Astrocyte (in vitro differentiated cells and primary cell): ENCODE results near the gene STK32A. TPM values are rescaled to one million over a fixed set of nuclear protein-coding genes. Genes with fewer than 3 reads are reported as not detected.
A peak's percentile ranks its signal among the peaks of the same experiment; 100 is the strongest.

Source experiments
- DNase-seq: peaks from one replicate; pipeline ENCODE4 v3.0.0-alpha.2; 2010; ENCODE audit warnings: low read depth
- FAIRE-seq: peaks from 2 replicates; lab custom pipeline; 2011; peaks lifted over from hg19 to GRCh38; lab: Jason Lieb, UNC
- H2AFZ ChIP-seq: 2 replicates; pipeline ENCODE4 v1.6.0; 2012; ENCODE audit warnings: low read depth, low read length, inconsistent platforms
- H3K27ac ChIP-seq: 2 replicates; pipeline ENCODE4 v1.5.1; 2011; ENCODE audit warnings: low read depth, low read length, inconsistent platforms
- H3K27me3 ChIP-seq: 2 replicates; pipeline ENCODE4 v1.6.0; 2011; ENCODE audit warnings: low read length, inconsistent platforms; ENCODE audit not compliant: insufficient read depth
- H3K36me3 ChIP-seq: 2 replicates; pipeline ENCODE4 v1.5.1; 2011; ENCODE audit warnings: low read length, inconsistent platforms; ENCODE audit not compliant: insufficient read depth
- H3K4me1 ChIP-seq: 2 replicates; pipeline ENCODE4 v1.5.1; 2011; ENCODE audit warnings: low read length, inconsistent platforms; ENCODE audit not compliant: insufficient read depth
- H3K4me2 ChIP-seq: 2 replicates; pipeline ENCODE4 v1.6.0; 2012; ENCODE audit warnings: low read length, inconsistent platforms
- H3K4me3 ChIP-seq: 2 replicates; pipeline ENCODE4 v1.5.1; 2011; ENCODE audit warnings: low read depth, mild to moderate bottlenecking, low read length, inconsistent platforms; ENCODE audit not compliant: insufficient read depth
- H3K79me2 ChIP-seq: 2 replicates; pipeline ENCODE4 v1.6.0; 2012; ENCODE audit warnings: mild to moderate bottlenecking, low read length, inconsistent platforms; ENCODE audit not compliant: insufficient read depth
- H3K9ac ChIP-seq: 2 replicates; pipeline ENCODE4 v1.6.0; 2012; ENCODE audit warnings: mild to moderate bottlenecking, low read length, inconsistent platforms
- H3K9me3 ChIP-seq: 2 replicates; pipeline ENCODE4 v1.5.1; 2012; ENCODE audit warnings: low read depth, mild to moderate bottlenecking, low read length, inconsistent platforms; ENCODE audit not compliant: insufficient read depth
- H4K20me1 ChIP-seq: 2 replicates; pipeline ENCODE4 v1.6.0; 2012; ENCODE audit warnings: low read length, inconsistent platforms; ENCODE audit not compliant: insufficient read depth
- H3K27ac Mint-ChIP-seq: one replicate; pipeline ENCODE4 v1.8.0; 2021; ENCODE audit warnings: mild to moderate bottlenecking, mixed read lengths; ENCODE audit not compliant: unreplicated experiment
- H3K27me3 Mint-ChIP-seq: one replicate; pipeline ENCODE4 v1.8.0; 2021; ENCODE audit warnings: low read depth, mixed read lengths; ENCODE audit not compliant: unreplicated experiment
- H3K36me3 Mint-ChIP-seq: one replicate; pipeline ENCODE4 v1.8.0; 2021; ENCODE audit warnings: low read depth, mixed read lengths; ENCODE audit not compliant: unreplicated experiment
- H3K4me1 Mint-ChIP-seq: one replicate; pipeline ENCODE4 v1.8.0; 2021; ENCODE audit warnings: low read depth, mixed read lengths; ENCODE audit not compliant: unreplicated experiment
- H3K4me3 Mint-ChIP-seq: one replicate; pipeline ENCODE4 v1.8.0; 2021; ENCODE audit warnings: mild to moderate bottlenecking, moderate library complexity, mixed read lengths; ENCODE audit not compliant: unreplicated experiment
- H3K9me3 Mint-ChIP-seq: one replicate; pipeline ENCODE4 v1.8.0; 2021; ENCODE audit warnings: mild to moderate bottlenecking, mixed read lengths; ENCODE audit not compliant: unreplicated experiment
- EZH2 ChIP-seq: IDR thresholded peaks from 2 replicates; pipeline ENCODE4 v1.6.1; 2012; ENCODE audit warnings: mild to moderate bottlenecking, low read length, inconsistent platforms; ENCODE audit not compliant: insufficient read depth
- total RNA-seq: library from RNA; stranded (reverse); gene quantifications from 2 replicates; pipeline ENCODE4 v1.2.1, GENCODE V29; 2021
- TF ChIP-seq, protein P1 (sequence below): IDR thresholded peaks from 2 replicates; pipeline ENCODE4 v1.5.1; 2011; ENCODE audit warnings: low read depth, mild to moderate bottlenecking, inconsistent platforms, low read length, moderate library complexity; ENCODE audit not compliant: insufficient read depth

Gene STK32A
- total RNA-seq, 1 donor from 2014 or later, result 0.25 TPM

- DNase-seq, result peak; percentile 76
- H3K4me1 ChIP-seq, result no peaks in the 10 kb centered on the region
- no peaks in the 10 kb centered on the region for H4K20me1 ChIP-seq
- Mint-ChIP-seq H3K27me3 (no peaks in the 10 kb centered on the region), H3K36me3 (no peaks in the 10 kb centered on the region), H3K27ac (no peak overlapping the region), H3K4me3 (no peak overlapping the region), H3K4me1 (no peaks in the 10 kb centered on the region), H3K9me3 (peaks cover 13% of the 10 kb centered on the region)
- no peaks in the 10 kb centered on the region for H3K36me3 ChIP-seq
- no peak overlapping the region for H3K4me2 ChIP-seq
- FAIRE-seq, result no peak
- H3K9ac ChIP-seq, result no peak overlapping the region
- no peaks in the 10 kb centered on the region for H3K9me3 ChIP-seq
- H3K27me3 ChIP-seq, result no peaks in the 10 kb centered on the region
- no peak overlapping the region for H3K27ac ChIP-seq
- TF ChIP-seq, protein P1, sequence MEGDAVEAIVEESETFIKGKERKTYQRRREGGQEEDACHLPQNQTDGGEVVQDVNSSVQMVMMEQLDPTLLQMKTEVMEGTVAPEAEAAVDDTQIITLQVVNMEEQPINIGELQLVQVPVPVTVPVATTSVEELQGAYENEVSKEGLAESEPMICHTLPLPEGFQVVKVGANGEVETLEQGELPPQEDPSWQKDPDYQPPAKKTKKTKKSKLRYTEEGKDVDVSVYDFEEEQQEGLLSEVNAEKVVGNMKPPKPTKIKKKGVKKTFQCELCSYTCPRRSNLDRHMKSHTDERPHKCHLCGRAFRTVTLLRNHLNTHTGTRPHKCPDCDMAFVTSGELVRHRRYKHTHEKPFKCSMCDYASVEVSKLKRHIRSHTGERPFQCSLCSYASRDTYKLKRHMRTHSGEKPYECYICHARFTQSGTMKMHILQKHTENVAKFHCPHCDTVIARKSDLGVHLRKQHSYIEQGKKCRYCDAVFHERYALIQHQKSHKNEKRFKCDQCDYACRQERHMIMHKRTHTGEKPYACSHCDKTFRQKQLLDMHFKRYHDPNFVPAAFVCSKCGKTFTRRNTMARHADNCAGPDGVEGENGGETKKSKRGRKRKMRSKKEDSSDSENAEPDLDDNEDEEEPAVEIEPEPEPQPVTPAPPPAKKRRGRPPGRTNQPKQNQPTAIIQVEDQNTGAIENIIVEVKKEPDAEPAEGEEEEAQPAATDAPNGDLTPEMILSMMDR, result no peak
- TF ChIP-seq EZH2, result no peak
- no peak overlapping the region for H3K4me3 ChIP-seq
- H3K79me2 ChIP-seq, result no peaks in the 10 kb centered on the region
- no peak overlapping the region for H2AFZ ChIP-seq
These were observed 51.5 kb downstream of the STK32A start for GRCh38 chr5:147286296-147286695.

GRCh38 chr5:147287110-147287509, 52.3 kb downstream of the STK32A start:
- peak; percentile 32 for DNase-seq
- H3K4me3 Mint-ChIP-seq, result no peak overlapping the region
- no peak for FAIRE-seq
- Histone ChIP-seq H4K20me1 (no peaks in the 10 kb centered on the region), H3K4me2 (no peak overlapping the region), H3K4me3 (no peak overlapping the region), H3K36me3 (no peaks in the 10 kb centered on the region), H3K27ac (no peak overlapping the region), H3K79me2 (no peaks in the 10 kb centered on the region), H3K27me3 (no peaks in the 10 kb centered on the region), H3K9me3 (no peaks in the 10 kb centered on the region), H2AFZ (no peak overlapping the region), H3K4me1 (no peaks in the 10 kb centered on the region), H3K9ac (no peak overlapping the region)
- no peak overlapping the region for H3K27ac Mint-ChIP-seq
- H3K36me3 Mint-ChIP-seq, result no peaks in the 10 kb centered on the region
- no peaks in the 10 kb centered on the region for H3K4me1 Mint-ChIP-seq
- TF ChIP-seq, protein P1, result no peak
- TF ChIP-seq EZH2, result no peak
- H3K27me3 Mint-ChIP-seq, result no peaks in the 10 kb centered on the region
- peaks cover 10% of the 10 kb centered on the region for H3K9me3 Mint-ChIP-seq

DNA sequence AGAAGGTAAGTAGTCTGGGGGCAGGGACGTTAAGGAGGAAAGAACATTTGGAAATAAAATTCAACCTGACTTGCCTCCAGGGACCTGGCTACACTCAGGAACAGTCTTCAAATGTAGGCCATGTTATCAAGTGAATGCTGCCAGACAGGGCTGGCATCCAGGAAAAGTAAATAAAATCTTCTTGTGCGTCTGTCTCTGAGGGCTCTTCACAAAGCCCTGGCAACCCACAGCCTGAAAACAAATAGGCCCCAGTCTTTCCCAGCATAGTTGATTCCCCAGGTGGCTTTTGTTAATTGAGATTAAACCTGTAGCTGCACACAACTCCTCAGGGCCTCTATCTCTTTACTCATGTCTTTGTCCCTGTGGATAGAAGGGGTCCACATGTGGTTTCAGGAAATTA, 55.4 kb downstream of the STK32A start:
- Mint-ChIP-seq H3K4me3 (no peak overlapping the region), H3K36me3 (no peaks in the 10 kb centered on the region), H3K9me3 (peaks cover 6% of the 10 kb centered on the region), H3K27me3 (no peaks in the 10 kb centered on the region), H3K4me1 (no peaks in the 10 kb centered on the region), H3K27ac (no peak overlapping the region)
- Histone ChIP-seq H3K4me2 (no peak overlapping the region), H4K20me1 (no peaks in the 10 kb centered on the region), H2AFZ (no peak overlapping the region), H3K36me3 (no peaks in the 10 kb centered on the region), H3K79me2 (no peaks in the 10 kb centered on the region), H3K4me3 (no peak overlapping the region), H3K27me3 (no peaks in the 10 kb centered on the region), H3K27ac (no peak overlapping the region), H3K9ac (no peak overlapping the region), H3K4me1 (no peaks in the 10 kb centered on the region), H3K9me3 (no peaks in the 10 kb centered on the region)
- no peak for TF ChIP-seq EZH2
- TF ChIP-seq, protein P1, result no peak
- DNase-seq (no peak), FAIRE-seq (no peak)
